ENCODE measurements around the gene CD6.
"Not testable (repeated sequence)": the region's sequence is repeated elsewhere in the genome, so short reads cannot be mapped to it uniquely, and the experiment has no call there.

CD6 gene

GRCh38 chr11:60954421-60954820 lies 17.1 kb upstream of the CD6 start:
- no peak for DNase-seq

- DNase-seq = peak; percentile 7 to 27
Measured at GRCh38 chr11:60955571-60955970, 15.9 kb upstream of the CD6 start.

GRCh38 chr11:60957188-60957587 lies 14.3 kb upstream of the CD6 start:
- DNase-seq = no peak

GRCh38 chr11:60959431-60959830 lies 12.0 kb upstream of the CD6 start:
- no peak for DNase-seq

GRCh38 chr11:60960405-60960804 lies 11.1 kb upstream of the CD6 start:
- no peak for DNase-seq

- no peak for DNase-seq
Measured at GRCh38 chr11:60964801-60965200, 6.7 kb upstream of the CD6 start.

GRCh38 chr11:60966890-60967289 lies 4.6 kb upstream of the CD6 start:
- DNase-seq = no peak

- DNase-seq = no peak
Measured at GRCh38 chr11:60968223-60968622, 3.3 kb upstream of the CD6 start.

- DNase-seq = peak in 1 of 2 experiments; percentile 25
Measured at GRCh38 chr11:60970369-60970774, 1.1 kb upstream of the CD6 start.

- no peak for DNase-seq
Measured at GRCh38 chr11:60970890-60971289, 590 bp upstream of the CD6 start.

- no peak for DNase-seq
Measured at GRCh38 chr11:60972182-60973030, 926 bp downstream of the CD6 start.

GRCh38 chr11:60973699-60974098 lies 2.2 kb downstream of the CD6 start:
- DNase-seq = no peak

- DNase-seq = not testable (repeated sequence)
Measured at GRCh38 chr11:60974316-60974715, 2.8 kb downstream of the CD6 start.

- no peak for DNase-seq
Measured at GRCh38 chr11:60974726-60975125, 3.2 kb downstream of the CD6 start.

GRCh38 chr11:60977224-60977623 lies 5.7 kb downstream of the CD6 start:
- DNase-seq = no peak

GRCh38 chr11:60977836-60978235 lies 6.4 kb downstream of the CD6 start:
- DNase-seq = no peak

- DNase-seq = no peak
Measured at GRCh38 chr11:60978546-60979380, 7.3 kb downstream of the CD6 start.

- DNase-seq = no peak
Measured at GRCh38 chr11:60981515-60981914, 10.0 kb downstream of the CD6 start.

GRCh38 chr11:60982184-60982583 lies 10.7 kb downstream of the CD6 start:
- no peak for DNase-seq

GRCh38 chr11:60984149-60984548 lies 12.7 kb downstream of the CD6 start:
- DNase-seq = no peak

- no peak for DNase-seq
Measured at GRCh38 chr11:60984636-60985035, 13.2 kb downstream of the CD6 start.

- DNase-seq = no peak
Measured at GRCh38 chr11:60985501-60985900, 14.0 kb downstream of the CD6 start.

- DNase-seq = no peak
Measured at GRCh38 chr11:60985991-60986915, 14.8 kb downstream of the CD6 start.

Data from NCI-H187 (cell line).